PC-9 (cell line): ENCODE results near the gene CYP4F2.
"Not testable (repeated sequence)": the region's sequence is repeated elsewhere in the genome, so short reads cannot be mapped to it uniquely, and the experiment has no call there.

ENCODE experiments used
- EZH2 ChIP-seq: fragments of 200-600 bp; sonication (generic); IDR thresholded peaks from 2 replicates; pipeline ENCODE4 v1.8.0; 2017; ENCODE audit warnings: antibody characterized with exemption, low read depth
- TF ChIP-seq, protein P1 (sequence below): fragments of 200-600 bp; sonication (generic); conservative IDR thresholded peaks from 2 replicates; pipeline ENCODE4 v1.6.1; 2017; ENCODE audit warnings: mixed run types, antibody characterized with exemption, mild to moderate bottlenecking, moderate library complexity

DNA sequence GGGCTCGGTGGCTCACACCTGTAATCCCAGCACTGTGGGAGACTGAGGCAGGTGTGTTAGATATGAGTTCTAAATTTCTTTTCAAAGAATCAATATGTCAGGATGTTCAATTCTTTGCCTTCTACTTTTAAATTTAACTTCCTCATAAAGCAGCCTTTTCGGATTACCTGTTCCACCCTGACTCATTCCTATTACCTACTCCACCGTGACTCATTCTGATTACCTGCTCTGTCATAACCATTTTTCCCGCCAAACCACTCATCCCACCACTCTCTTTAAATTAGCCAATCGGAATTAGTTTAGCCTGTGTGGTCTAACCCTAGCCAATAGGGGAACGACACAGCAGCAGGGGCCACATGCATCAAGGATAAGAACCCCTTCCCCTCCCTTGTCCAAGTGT, 24.1 kb downstream of the CYP4F2 start:
- TF ChIP-seq, protein P1, sequence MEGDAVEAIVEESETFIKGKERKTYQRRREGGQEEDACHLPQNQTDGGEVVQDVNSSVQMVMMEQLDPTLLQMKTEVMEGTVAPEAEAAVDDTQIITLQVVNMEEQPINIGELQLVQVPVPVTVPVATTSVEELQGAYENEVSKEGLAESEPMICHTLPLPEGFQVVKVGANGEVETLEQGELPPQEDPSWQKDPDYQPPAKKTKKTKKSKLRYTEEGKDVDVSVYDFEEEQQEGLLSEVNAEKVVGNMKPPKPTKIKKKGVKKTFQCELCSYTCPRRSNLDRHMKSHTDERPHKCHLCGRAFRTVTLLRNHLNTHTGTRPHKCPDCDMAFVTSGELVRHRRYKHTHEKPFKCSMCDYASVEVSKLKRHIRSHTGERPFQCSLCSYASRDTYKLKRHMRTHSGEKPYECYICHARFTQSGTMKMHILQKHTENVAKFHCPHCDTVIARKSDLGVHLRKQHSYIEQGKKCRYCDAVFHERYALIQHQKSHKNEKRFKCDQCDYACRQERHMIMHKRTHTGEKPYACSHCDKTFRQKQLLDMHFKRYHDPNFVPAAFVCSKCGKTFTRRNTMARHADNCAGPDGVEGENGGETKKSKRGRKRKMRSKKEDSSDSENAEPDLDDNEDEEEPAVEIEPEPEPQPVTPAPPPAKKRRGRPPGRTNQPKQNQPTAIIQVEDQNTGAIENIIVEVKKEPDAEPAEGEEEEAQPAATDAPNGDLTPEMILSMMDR: not testable (repeated sequence)
- not testable (repeated sequence) for TF ChIP-seq EZH2
